Activated B cell treated with CpG ODN at 0.5 μM for 24 hours (primary cell): Measurements from ENCODE around the gene CIAO1. TPM values are rescaled to one million over a fixed set of nuclear protein-coding genes. Genes with fewer than 3 reads are reported as not detected.

ENCODE experiments used
- ATAC-seq: fragments of 200-7000 bp; cut with Tn5 transposase; one replicate; pipeline ENCODE4 v1.10.0; 2021; ENCODE audit warnings: low read depth, mild to moderate bottlenecking, moderate library complexity
- CTCF ChIA-PET: fragments of 350-600 bp; sonication (Branson Sonifier 250); formaldehyde crosslinking; loops from one replicate; lab custom pipeline; 2021; ENCODE audit warnings: antibody characterized with exemption; lab: Charles Lee
- POLR2A ChIA-PET: fragments of 350-600 bp; sonication (Branson Sonifier 250); formaldehyde crosslinking; loops from one replicate; lab custom pipeline; 2021; ENCODE audit warnings: antibody characterized with exemption; lab: Charles Lee
- DNase-seq: peaks from one replicate; pipeline ENCODE4 v3.0.0; 2022
- H3K27ac Mint-ChIP-seq: one replicate; pipeline ENCODE4 v1.8.0; 2020; ENCODE audit warnings: mixed read lengths
- H3K27me3 Mint-ChIP-seq: one replicate; pipeline ENCODE4 v1.8.0; 2021; ENCODE audit warnings: mixed read lengths
- H3K36me3 Mint-ChIP-seq: one replicate; pipeline ENCODE4 v1.8.0; 2021; ENCODE audit warnings: low read depth, mixed read lengths
- H3K4me1 Mint-ChIP-seq: one replicate; pipeline ENCODE4 v1.8.0; 2021; ENCODE audit warnings: mixed read lengths
- H3K4me3 Mint-ChIP-seq: one replicate; pipeline ENCODE4 v1.8.0; 2020; ENCODE audit warnings: mild to moderate bottlenecking, mixed read lengths
- H3K9me3 Mint-ChIP-seq: one replicate; pipeline ENCODE4 v1.8.0; 2020; ENCODE audit warnings: mixed read lengths
- CTCF ChIP-seq: fragments of 200-600 bp; IDR thresholded peaks from one replicate; pipeline ENCODE4 v1.8.0; 2022; ENCODE audit warnings: antibody characterized with exemption, mild to moderate bottlenecking
- intact Hi-C: fragments of 100-400 bp; cut with micrococcal nuclease; formaldehyde crosslinking; loops from one replicate; pipeline ENCODE4 v1.15.1; 2024
- total RNA-seq: library from RNA; stranded (reverse); gene quantifications from 2 replicates; pipeline ENCODE4 v1.2.3, GENCODE V29; 2022

CIAO1 gene
- total RNA-seq, 1 donor from 2014 or later, result 71.6 TPM

- TF ChIP-seq CTCF, result no peak
- ATAC-seq, result peak; percentile 89
- Mint-ChIP-seq H3K27me3 (no peaks in the 10 kb centered on the region), H3K4me3 (peak overlapping the region; percentile 56), H3K4me1 (peaks cover 49% of the 10 kb centered on the region), H3K27ac (peak overlapping the region; percentile 90), H3K36me3 (peaks cover 7% of the 10 kb centered on the region), H3K9me3 (no peaks in the 10 kb centered on the region)
- intact Hi-C loops, result loop anchor here (2.0 kb wide), 3 partner anchors 15 to 33 kb away; partner anchors contain the start of gene STARD7
- ChIA-PET POLR2A (interaction anchor here (0.5 to 2.5 kb wide), 17 partner anchors 8 to 114 kb away, joined by 3 to 35 read pairs (median 5); partner anchors contain the start of genes CIAO1, STARD7 and TMEM127), CTCF (interaction anchor here (0.9 to 1.7 kb wide), 5 partner anchors 8 to 103 kb away, joined by 3 to 7 read pairs (median 4); no protein-coding TSS in a partner anchor)
- DNase-seq, result no peak
These were observed 24.0 kb upstream of the CIAO1 start for GRCh38 chr2:96241900-96242611.

GRCh38 chr2:96243843-96244242, 22.2 kb upstream of the CIAO1 start:
- ChIA-PET POLR2A (interaction anchor here (0.6 kb wide), 1 partner anchor 36 kb away, joined by 3 read pairs; no protein-coding TSS in a partner anchor), CTCF (no interaction called here)
- no peaks in the 10 kb centered on the region for H3K27me3 Mint-ChIP-seq
- peaks cover 55% of the 10 kb centered on the region for H3K4me1 Mint-ChIP-seq
- H3K27ac Mint-ChIP-seq, result no peak overlapping the region
- DNase-seq, result no peak
- H3K9me3 Mint-ChIP-seq, result no peaks in the 10 kb centered on the region
- intact Hi-C loops, result loop anchor here (2.0 kb wide), 3 partner anchors 13 to 35 kb away; partner anchors contain the start of gene STARD7
- ATAC-seq, result no peak
- H3K4me3 Mint-ChIP-seq, result no peak overlapping the region
- TF ChIP-seq CTCF, result no peak
- H3K36me3 Mint-ChIP-seq, result peaks cover 4% of the 10 kb centered on the region

GRCh38 chr2:96245609-96246390, 20.2 kb upstream of the CIAO1 start:
- TF ChIP-seq CTCF, result no peak
- H3K27me3 Mint-ChIP-seq, result no peaks in the 10 kb centered on the region
- H3K4me1 Mint-ChIP-seq, result peaks cover 53% of the 10 kb centered on the region
- ATAC-seq (peak; percentile 51), DNase-seq (no peak)
- H3K36me3 Mint-ChIP-seq, result peaks cover 13% of the 10 kb centered on the region
- ChIA-PET CTCF (interaction anchor here (0.9 to 2.0 kb wide), 3 partner anchors 12 to 19 kb away, joined by 3 to 10 read pairs (median 3); no protein-coding TSS in a partner anchor), POLR2A (interaction anchor here (0.6 to 2.1 kb wide), 7 partner anchors 10 to 96 kb away, joined by 3 to 12 read pairs (median 5); partner anchors contain the start of gene STARD7)
- H3K4me3 Mint-ChIP-seq, result peak overlapping the region; percentile 35
- no peaks in the 10 kb centered on the region for H3K9me3 Mint-ChIP-seq
- intact Hi-C loops, result loop anchor here (1.0 kb wide), 1 partner anchor 15 kb away; no protein-coding TSS in a partner anchor
- H3K27ac Mint-ChIP-seq, result peak overlapping the region; percentile 68

- intact Hi-C loops, result no loop called here
- DNase-seq, result no peak
- Mint-ChIP-seq H3K36me3 (peaks cover 23% of the 10 kb centered on the region), H3K4me1 (peaks cover 41% of the 10 kb centered on the region), H3K9me3 (no peaks in the 10 kb centered on the region), H3K4me3 (no peak overlapping the region), H3K27ac (no peak overlapping the region), H3K27me3 (no peaks in the 10 kb centered on the region)
- no peak for TF ChIP-seq CTCF
- ATAC-seq, result no peak
- POLR2A ChIA-PET, result interaction anchor here (1.2 kb wide), 1 partner anchor 10 kb away, joined by 5 read pairs; no protein-coding TSS in a partner anchor
- CTCF ChIA-PET, result interaction anchor here (0.9 to 2.0 kb wide), 3 partner anchors 13 to 18 kb away, joined by 3 to 10 read pairs (median 3); no protein-coding TSS in a partner anchor
These were observed 19.0 kb upstream of the CIAO1 start for GRCh38 chr2:96247009-96247408.
